K562 (cell line): ENCODE data around the gene WDR81. TPM values are rescaled to one million over a fixed set of nuclear protein-coding genes. Genes with fewer than 3 reads are reported as not detected.

Experiments used
- ARID3A ChIP-seq: IDR thresholded peaks from 2 replicates; pipeline ENCODE4 v1.6.1; 2012; ENCODE audit warnings: low read depth, low read length, improper control_type of control experiment, borderline replicate concordance
- EHMT2 ChIP-seq: fragments of 450-650 bp; IDR thresholded peaks from 2 replicates; pipeline ENCODE4 v1.6.1; 2018; ENCODE audit warnings: antibody characterized with exemption
- FOS ChIP-seq: IDR thresholded peaks from 3 replicates; pipeline ENCODE4 v1.6.1; 2011; ENCODE audit not compliant: insufficient read length; ENCODE audit errors: extremely low read depth
- HEY1 ChIP-seq: fragments of 250-450 bp; sonication (Bioruptor Pico); IDR thresholded peaks from 2 replicates; pipeline ENCODE4 v1.5.0; 2020; ENCODE audit warnings: mild to moderate bottlenecking, moderate library complexity, borderline replicate concordance
- HNRNPL ChIP-seq: fragments of 200-400 bp; formaldehyde crosslinking; IDR thresholded peaks from 2 replicates; pipeline ENCODE4 v1.6.1; 2017; ENCODE audit warnings: low read depth, mild to moderate bottlenecking, low read length
- POLR3G ChIP-seq: IDR thresholded peaks from 2 replicates; pipeline ENCODE4 v1.6.1; 2011; ENCODE audit not compliant: insufficient read length, insufficient replicate concordance; ENCODE audit errors: extremely low read depth
- RFX1 ChIP-seq: fragments of 450-650 bp; IDR thresholded peaks from 2 replicates; pipeline ENCODE4 v1.6.1; 2016; ENCODE audit warnings: mild to moderate bottlenecking, moderate library complexity
- TCF7L2 ChIP-seq: fragments of 150-350 bp; IDR thresholded peaks from 2 replicates; pipeline ENCODE4 v1.6.1; 2016; ENCODE audit warnings: low read depth, mild to moderate bottlenecking, low read length, moderate library complexity
- THRAP3 ChIP-seq: fragments of 450-650 bp; IDR thresholded peaks from 2 replicates; pipeline ENCODE4 v1.6.1; 2016; ENCODE audit warnings: mild to moderate bottlenecking, inconsistent platforms, borderline replicate concordance
- ZNF282 ChIP-seq: sonication (generic); formaldehyde crosslinking; IDR thresholded peaks from 2 replicates; pipeline ENCODE4 v1.8.1; 2023; ENCODE audit warnings: missing genetic modification reagents
- ZNF551 ChIP-seq: fragments of 250-450 bp; sonication (Bioruptor Pico); IDR thresholded peaks from 2 replicates; pipeline ENCODE4 v1.5.0; 2021; ENCODE audit warnings: mild to moderate bottlenecking, moderate library complexity
- ZNF561 ChIP-seq: fragments of 450-650 bp; formaldehyde crosslinking; conservative IDR thresholded peaks from 2 replicates; pipeline ENCODE4 v1.4.0; 2020; ENCODE audit warnings: mild to moderate bottlenecking, moderate library complexity
- ZNF583 ChIP-seq: fragments of 250-450 bp; sonication (Bioruptor Pico); IDR thresholded peaks from 2 replicates; pipeline ENCODE4 v1.4.0; 2020
- ZNF589 ChIP-seq: fragments of 200-800 bp; sonication (Bioruptor generic); IDR thresholded peaks from 2 replicates; pipeline ENCODE4 v1.6.1; 2016; ENCODE audit warnings: low read depth, missing genetic modification characterization, missing compliant biosample characterization
- polyA plus RNA-seq, 8 experiments: library from polyadenylated mRNA; depleted of rRNA in 4 of 8; stranded (reverse) in 5 of 8; unstranded in 3 of 8; fragments of >200 nt; fragmentation: Nextera tagmentation in 2 of 8; fragmentation: Illumina TruSeq in 1 of 8; extraction: Ambion mirVana in 2 of 8; extraction: Trizol in 1 of 8; gene quantifications; 2 replicates each; pipeline versions ENCODE4 v1.2.1 to v1.2.3, GENCODE V29; 2011 to 2014; ENCODE audit warnings: inconsistent platforms in 1 of 8, missing spikeins in 1 of 8
- total RNA-seq, 7 experiments: library from RNA; depleted of rRNA in 6 of 7; stranded (reverse); fragments of >200 nt in 6 of 7; fragmentation: Illumina TruSeq in 2 of 7; extraction: Trizol in 2 of 7; gene quantifications; 2 replicates each; pipeline versions ENCODE4 v1.2.1 to v1.2.3, GENCODE V29; 2011 to 2021; ENCODE audit warnings: low replicate concordance in 1 of 7
- TF ChIP-seq, protein P1 (sequence below): fragments of 250-450 bp; sonication (Bioruptor Pico); IDR thresholded peaks from 2 replicates; pipeline ENCODE4 v1.8.0; 2022; ENCODE audit warnings: moderate library complexity, mild to moderate bottlenecking, inconsistent platforms
- TF ChIP-seq, protein P2 (sequence below), 2 experiments: fragments of 450-650 bp in 1 of 2; IDR thresholded peaks; 2 replicates each; pipeline ENCODE4 v1.6.1; 2011 to 2017; ENCODE audit warnings: low read depth in 2 of 2, antibody characterized with exemption in 1 of 2, borderline replicate concordance in 1 of 2, low read length in 1 of 2, mild to moderate bottlenecking in 1 of 2, mixed read lengths in 1 of 2; ENCODE audit not compliant: control insufficient read depth in 1 of 2

The WDR81 gene
- total and polyA plus RNA-seq, 9 of the 15 experiments (the other 6 are each of a cell fraction or from before 2014, with no cell fraction given) = 0.01 to 17.1 (median 3.3) TPM

DNA sequence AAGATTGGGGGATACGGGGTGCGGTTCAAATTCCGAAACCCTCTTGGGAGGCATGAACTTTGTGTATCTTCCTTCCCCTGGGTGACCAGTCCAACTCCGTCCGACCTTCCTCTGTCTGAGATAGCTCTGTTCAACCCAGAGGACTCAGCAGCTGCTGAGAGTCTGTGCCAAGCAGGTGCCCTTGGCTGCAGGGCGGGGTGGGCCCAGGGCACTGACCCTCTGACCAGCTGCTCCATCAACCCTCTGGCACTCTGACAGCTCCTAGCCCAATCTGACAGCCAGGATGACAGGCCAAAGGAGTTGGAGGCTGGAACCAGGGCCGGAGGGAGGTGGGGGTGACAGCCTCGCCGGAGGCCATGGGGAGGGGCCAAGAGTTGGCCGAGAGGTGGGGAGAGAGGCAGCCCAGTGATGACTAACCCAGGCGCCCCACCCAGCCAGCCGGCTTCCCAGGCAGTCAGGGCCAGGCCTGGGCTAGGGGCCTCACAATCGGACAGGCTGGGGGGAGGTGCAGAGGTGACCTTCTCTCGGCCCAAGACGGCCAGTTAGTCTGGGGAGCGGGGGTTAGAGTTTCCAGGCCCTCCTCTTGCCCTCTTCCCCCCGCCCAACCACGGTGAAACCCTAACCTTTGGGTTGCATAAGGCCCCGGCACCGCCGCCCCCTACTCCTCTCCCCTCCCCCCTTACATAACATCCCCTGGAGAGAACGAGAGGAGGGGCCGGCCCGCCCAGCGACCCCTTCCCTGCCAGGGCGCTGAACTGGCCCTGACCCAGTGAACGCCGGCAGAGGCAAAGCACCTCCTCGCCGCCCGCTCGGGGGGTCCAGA is 9.3 kb upstream of the WDR81 start (continued):
- TF ChIP-seq ZNF589 (CRISPR knock-in tag) (no peak), ZNF583 (CRISPR knock-in tag) (no peak), ZNF561 (no peak), RFX1 (no peak), EHMT2 (no peak), HNRNPL (no peak), POLR3G (no peak), ZNF551 (CRISPR knock-in tag) (no peak), THRAP3 (no peak), ARID3A (no peak), ZNF282 (CRISPR knock-in tag) (no peak), TCF7L2 (no peak), HEY1 (CRISPR knock-in tag) (no peak), FOS (no peak)
- TF ChIP-seq, protein P1, sequence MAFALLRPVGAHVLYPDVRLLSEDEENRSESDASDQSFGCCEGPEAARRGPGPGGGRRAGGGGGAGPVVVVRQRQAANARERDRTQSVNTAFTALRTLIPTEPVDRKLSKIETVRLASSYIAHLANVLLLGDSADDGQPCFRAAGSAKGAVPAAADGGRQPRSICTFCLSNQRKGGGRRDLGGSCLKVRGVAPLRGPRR (CRISPR knock-in tag) = no peak
- TF ChIP-seq, protein P2, sequence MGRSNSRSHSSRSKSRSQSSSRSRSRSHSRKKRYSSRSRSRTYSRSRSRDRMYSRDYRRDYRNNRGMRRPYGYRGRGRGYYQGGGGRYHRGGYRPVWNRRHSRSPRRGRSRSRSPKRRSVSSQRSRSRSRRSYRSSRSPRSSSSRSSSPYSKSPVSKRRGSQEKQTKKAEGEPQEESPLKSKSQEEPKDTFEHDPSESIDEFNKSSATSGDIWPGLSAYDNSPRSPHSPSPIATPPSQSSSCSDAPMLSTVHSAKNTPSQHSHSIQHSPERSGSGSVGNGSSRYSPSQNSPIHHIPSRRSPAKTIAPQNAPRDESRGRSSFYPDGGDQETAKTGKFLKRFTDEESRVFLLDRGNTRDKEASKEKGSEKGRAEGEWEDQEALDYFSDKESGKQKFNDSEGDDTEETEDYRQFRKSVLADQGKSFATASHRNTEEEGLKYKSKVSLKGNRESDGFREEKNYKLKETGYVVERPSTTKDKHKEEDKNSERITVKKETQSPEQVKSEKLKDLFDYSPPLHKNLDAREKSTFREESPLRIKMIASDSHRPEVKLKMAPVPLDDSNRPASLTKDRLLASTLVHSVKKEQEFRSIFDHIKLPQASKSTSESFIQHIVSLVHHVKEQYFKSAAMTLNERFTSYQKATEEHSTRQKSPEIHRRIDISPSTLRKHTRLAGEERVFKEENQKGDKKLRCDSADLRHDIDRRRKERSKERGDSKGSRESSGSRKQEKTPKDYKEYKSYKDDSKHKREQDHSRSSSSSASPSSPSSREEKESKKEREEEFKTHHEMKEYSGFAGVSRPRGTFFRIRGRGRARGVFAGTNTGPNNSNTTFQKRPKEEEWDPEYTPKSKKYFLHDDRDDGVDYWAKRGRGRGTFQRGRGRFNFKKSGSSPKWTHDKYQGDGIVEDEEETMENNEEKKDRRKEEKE (IDR thresholded peaks at IDR 0.05; ENCODE audit: borderline replicate concordance in 1 of 2, control insufficient read depth in 1 of 2, low read depth in 2 of 2, low read length in 1 of 2) = no peak
